Right lung (tissue), 5 donors: ENCODE results near the gene ZDHHC19. TPM values are rescaled to one million over a fixed set of nuclear protein-coding genes. Genes with fewer than 3 reads are reported as not detected.

ENCODE experiments used
- DNase-seq, 2 donors: peaks; one replicate each; pipeline ENCODE4 v3.0.0-alpha.2; 2013
- polyA plus RNA-seq, 5 donors: library from polyadenylated mRNA; unstranded; fragments of 120-200 nt; gene quantifications; one replicate each; pipeline versions ENCODE4 v1.2.1 to v1.2.3, GENCODE V29; 2013; ENCODE audit warnings: inconsistent platforms in 1 of 5, low replicate concordance in 1 of 5; ENCODE audit not compliant: insufficient read length in 5 of 5, insufficient read depth in 1 of 5

ZDHHC19 gene
- polyA plus RNA-seq, 5 donors: 0.27 to 0.47 TPM; not detected in 3

- DNase-seq: no peak
Observed at GRCh38 chr3:196149831-196150301, 61.3 kb downstream of the ZDHHC19 start.

- DNase-seq: no peak
Observed at GRCh38 chr3:196149375-196149774, 61.8 kb downstream of the ZDHHC19 start.

Other genes starting within 250 kb of the ZDHHC19 start
- gene TFRC, start 129.3 kb downstream of the ZDHHC19 start, polyA plus RNA-seq: 10 to 100 TPM; 32.4 to 56.9 (median 44.8) TPM
- gene SLC51A, start 5.1 kb upstream of the ZDHHC19 start, polyA plus RNA-seq: 1 to 10 TPM; 6.7 to 8.2 (median 7.6) TPM
- gene PCYT1A, start 76.3 kb upstream of the ZDHHC19 start, polyA plus RNA-seq: 10 to 100 TPM; 35.1 to 40.9 (median 40.4) TPM
- 10 to 100 TPM; 26.0 to 31.6 (median 27.2) TPM for gene DYNLT2B, start 106.8 kb upstream of the ZDHHC19 start, polyA plus RNA-seq
- gene TM4SF19, start 127.0 kb upstream of the ZDHHC19 start, polyA plus RNA-seq: under 1 TPM; 0.28 to 0.39 (median 0.35) TPM
- gene UBXN7, start 221.0 kb upstream of the ZDHHC19 start, polyA plus RNA-seq: 10 to 100 TPM; 21.8 to 44.1 (median 37.7) TPM